Natural killer cell (primary cell): ENCODE data around the gene PNLIPRP3. TPM values are rescaled to one million over a fixed set of nuclear protein-coding genes. Genes with fewer than 3 reads are reported as not detected.

ENCODE experiments used
- ATAC-seq, 3 donors: fragments of 150-1000 bp in 2 of 3; fragments of 200-7000 bp in 1 of 3; cut with Tn5 transposase; 1 replicate in 1 of 3; 2 replicates in 2 of 3; pipeline ENCODE4 v1.10.0; 2021; ENCODE audit warnings: mild to moderate bottlenecking in 2 of 3, moderate library complexity in 2 of 3
- DNase-seq, 2 donors: peaks; one replicate each; pipeline versions ENCODE4 v3.0.0 to v3.0.0-alpha.2; 2013 to 2021; ENCODE audit warnings: mixed read lengths in 1 of 2
- H3K27ac ChIP-seq: one replicate; pipeline ENCODE4 v1.5.1; 2013; ENCODE audit warnings: mild to moderate bottlenecking, low read length
- H3K27me3 ChIP-seq: one replicate; pipeline ENCODE4 v1.6.1; 2013; ENCODE audit warnings: low read length; ENCODE audit not compliant: control insufficient read depth, insufficient read depth
- H3K36me3 ChIP-seq: one replicate; pipeline ENCODE4 v1.6.1; 2013; ENCODE audit warnings: low read length; ENCODE audit not compliant: control insufficient read depth, insufficient read depth
- H3K4me1 ChIP-seq: one replicate; pipeline ENCODE4 v1.6.1; 2013; ENCODE audit warnings: low read length; ENCODE audit not compliant: control insufficient read depth, insufficient read depth
- H3K4me3 ChIP-seq: one replicate; pipeline ENCODE4 v1.5.1; 2013; ENCODE audit warnings: low read length
- H3K9me3 ChIP-seq: one replicate; pipeline ENCODE4 v1.6.1; 2013; ENCODE audit warnings: low read length; ENCODE audit not compliant: control insufficient read depth, insufficient read depth
- H3K27ac Mint-ChIP-seq, 2 donors: one replicate each; pipeline ENCODE4 v1.8.0; 2022; ENCODE audit warnings: mild to moderate bottlenecking in 2 of 2, mixed read lengths in 2 of 2, moderate library complexity in 1 of 2
- H3K27me3 Mint-ChIP-seq, 2 donors: one replicate each; pipeline ENCODE4 v1.8.0; 2022; ENCODE audit warnings: low read depth in 2 of 2, mixed read lengths in 2 of 2
- H3K36me3 Mint-ChIP-seq: one replicate; pipeline ENCODE4 v1.8.0; 2022; ENCODE audit warnings: mixed read lengths
- H3K4me1 Mint-ChIP-seq, 2 donors: one replicate each; pipeline ENCODE4 v1.8.0; 2022; ENCODE audit warnings: mixed read lengths in 2 of 2
- H3K4me3 Mint-ChIP-seq: one replicate; pipeline ENCODE4 v1.8.0; 2022; ENCODE audit warnings: mild to moderate bottlenecking, moderate library complexity, mixed read lengths
- H3K9me3 Mint-ChIP-seq, 2 donors: one replicate each; pipeline ENCODE4 v1.8.0; 2022; ENCODE audit warnings: mixed read lengths in 2 of 2
- WGBS: methylation state at CpG from one replicate; pipeline ENCODE4 v1.1.7; 2013; ENCODE audit warnings: missing lambda C conversion rate; ENCODE audit not compliant: insufficient coverage; 5-methylcytosine and 5-hydroxymethylcytosine counted together
- intact Hi-C: fragments of 100-400 bp; cut with micrococcal nuclease; formaldehyde crosslinking; loops from one replicate; pipeline ENCODE4 v1.14.2; 2022
- total RNA-seq, 4 donors: library from RNA; stranded (reverse); fragments of 120-200 nt in 1 of 4; gene quantifications; one replicate each; pipeline versions ENCODE4 v1.2.3 to v1.2.4, GENCODE V29; 2013 to 2022
- TF ChIP-seq, protein P1 (sequence below): fragments of 200-600 bp; IDR thresholded peaks from one replicate; pipeline ENCODE4 v1.8.0; 2022; ENCODE audit warnings: antibody characterized with exemption

The PNLIPRP3 gene
- total RNA-seq, 3 donors from 2014 or later (not counting 1 experiment from before 2014, with no cell fraction given): not detected

DNA sequence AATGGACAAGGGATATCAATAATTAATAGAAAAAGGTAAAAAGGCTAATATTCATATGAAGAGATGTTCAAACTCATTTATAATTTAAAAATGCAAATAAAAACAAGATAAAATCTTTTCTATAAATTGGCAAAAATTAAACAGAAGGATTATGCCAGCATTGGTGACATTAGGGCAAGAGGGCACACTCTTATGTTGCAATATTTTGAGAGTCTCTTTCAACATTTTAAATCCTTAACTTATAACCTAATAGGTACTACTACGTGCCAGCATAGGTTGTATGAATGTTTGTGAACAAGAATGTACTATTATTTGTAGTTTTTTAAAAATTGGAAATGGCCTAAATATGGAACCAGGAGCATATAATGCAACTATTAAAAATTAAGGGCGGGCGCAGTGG, 24.8 kb upstream of the PNLIPRP3 start:
- no peaks in the 10 kb centered on the region for H3K9me3 ChIP-seq
- no peak overlapping the region for H3K27ac ChIP-seq
- intact Hi-C loops: no loop called here
- H3K4me1 ChIP-seq: no peaks in the 10 kb centered on the region
- Mint-ChIP-seq H3K4me3 (no peak overlapping the region), H3K27ac (no peak overlapping the region), H3K9me3 (peaks cover 2 to 6% of the 10 kb centered on the region in 2 donors), H3K36me3 (no peaks in the 10 kb centered on the region), H3K27me3 (no peaks in the 10 kb centered on the region), H3K4me1 (no peaks in the 10 kb centered on the region)
- H3K36me3 ChIP-seq: no peaks in the 10 kb centered on the region
- H3K4me3 ChIP-seq: no peak overlapping the region
- ATAC-seq (no peak), DNase-seq (no peak)
- 91% methylated on average over 3 of the region's 3 CpGs for WGBS
- no peaks in the 10 kb centered on the region for H3K27me3 ChIP-seq
- TF ChIP-seq, protein P1, sequence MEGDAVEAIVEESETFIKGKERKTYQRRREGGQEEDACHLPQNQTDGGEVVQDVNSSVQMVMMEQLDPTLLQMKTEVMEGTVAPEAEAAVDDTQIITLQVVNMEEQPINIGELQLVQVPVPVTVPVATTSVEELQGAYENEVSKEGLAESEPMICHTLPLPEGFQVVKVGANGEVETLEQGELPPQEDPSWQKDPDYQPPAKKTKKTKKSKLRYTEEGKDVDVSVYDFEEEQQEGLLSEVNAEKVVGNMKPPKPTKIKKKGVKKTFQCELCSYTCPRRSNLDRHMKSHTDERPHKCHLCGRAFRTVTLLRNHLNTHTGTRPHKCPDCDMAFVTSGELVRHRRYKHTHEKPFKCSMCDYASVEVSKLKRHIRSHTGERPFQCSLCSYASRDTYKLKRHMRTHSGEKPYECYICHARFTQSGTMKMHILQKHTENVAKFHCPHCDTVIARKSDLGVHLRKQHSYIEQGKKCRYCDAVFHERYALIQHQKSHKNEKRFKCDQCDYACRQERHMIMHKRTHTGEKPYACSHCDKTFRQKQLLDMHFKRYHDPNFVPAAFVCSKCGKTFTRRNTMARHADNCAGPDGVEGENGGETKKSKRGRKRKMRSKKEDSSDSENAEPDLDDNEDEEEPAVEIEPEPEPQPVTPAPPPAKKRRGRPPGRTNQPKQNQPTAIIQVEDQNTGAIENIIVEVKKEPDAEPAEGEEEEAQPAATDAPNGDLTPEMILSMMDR: no peak

DNA sequence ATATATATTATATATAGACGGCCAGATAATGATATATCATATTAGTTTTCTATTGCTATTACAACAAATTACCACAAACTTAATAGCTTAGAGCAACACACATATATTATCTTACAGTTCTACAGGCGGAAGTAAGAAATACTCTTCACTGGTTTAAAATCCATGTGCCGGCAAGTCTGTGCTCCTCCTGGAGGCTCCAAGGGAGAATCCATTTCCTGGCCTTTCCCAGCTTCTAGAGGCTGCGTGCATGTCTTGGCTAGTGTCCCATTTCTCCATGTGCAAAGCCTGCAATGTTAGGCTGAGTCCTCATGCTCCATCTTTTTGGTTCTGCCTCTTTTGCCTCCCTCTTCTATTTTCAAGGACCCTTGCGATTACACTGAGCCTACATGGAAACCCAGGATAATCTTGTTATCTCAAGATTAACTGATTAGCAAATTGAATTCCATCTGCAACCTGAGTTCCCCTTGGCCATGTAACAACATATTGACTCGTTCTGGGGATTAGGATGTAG, 23.9 kb upstream of the PNLIPRP3 start:
- DNase-seq (no peak), ATAC-seq (no peak)
- no peaks in the 10 kb centered on the region for H3K27me3 ChIP-seq
- Mint-ChIP-seq H3K27ac (no peak overlapping the region), H3K9me3 (peaks cover 2 to 6% of the 10 kb centered on the region in 2 donors), H3K27me3 (no peaks in the 10 kb centered on the region), H3K36me3 (no peaks in the 10 kb centered on the region), H3K4me1 (no peaks in the 10 kb centered on the region), H3K4me3 (no peak overlapping the region)
- no peak overlapping the region for H3K4me3 ChIP-seq
- H3K27ac ChIP-seq: no peak overlapping the region
- intact Hi-C loops: no loop called here
- WGBS: 85% methylated on average over 5 of the region's 6 CpGs
- H3K9me3 ChIP-seq: no peaks in the 10 kb centered on the region
- TF ChIP-seq, protein P1: no peak
- H3K4me1 ChIP-seq: no peaks in the 10 kb centered on the region
- no peaks in the 10 kb centered on the region for H3K36me3 ChIP-seq

DNA sequence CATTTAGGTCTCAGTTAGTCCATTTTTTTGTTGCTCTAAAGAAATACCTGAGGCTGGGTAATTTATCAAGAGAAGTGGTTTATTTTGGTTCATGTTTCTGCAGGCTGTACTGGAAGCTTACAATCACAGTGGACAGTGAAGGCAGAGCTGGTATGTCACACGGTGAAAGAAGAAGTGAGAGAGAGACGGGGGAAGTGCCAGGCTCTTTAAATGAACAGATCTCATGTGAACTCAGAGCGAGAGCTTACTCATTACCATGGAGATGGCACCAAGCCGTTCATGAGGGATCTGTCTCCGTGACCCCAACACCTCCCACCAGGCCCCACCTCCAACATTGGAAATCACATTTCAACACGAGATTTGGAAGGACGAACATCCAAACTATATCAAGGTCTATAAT, 18.9 kb upstream of the PNLIPRP3 start:
- DNase-seq (no peak), ATAC-seq (no peak)
- Mint-ChIP-seq H3K36me3 (no peaks in the 10 kb centered on the region), H3K9me3 (peaks cover 2 to 5% of the 10 kb centered on the region in 2 donors), H3K4me1 (no peaks in the 10 kb centered on the region), H3K27me3 (no peaks in the 10 kb centered on the region), H3K4me3 (no peak overlapping the region), H3K27ac (no peak overlapping the region)
- TF ChIP-seq, protein P1: no peak
- Histone ChIP-seq H3K27me3 (no peaks in the 10 kb centered on the region), H3K27ac (no peak overlapping the region), H3K4me3 (no peak overlapping the region), H3K36me3 (no peaks in the 10 kb centered on the region), H3K9me3 (no peaks in the 10 kb centered on the region), H3K4me1 (no peaks in the 10 kb centered on the region)
- intact Hi-C loops: no loop called here
- WGBS: 35% methylated on average over 5 of the region's 7 CpGs

DNA sequence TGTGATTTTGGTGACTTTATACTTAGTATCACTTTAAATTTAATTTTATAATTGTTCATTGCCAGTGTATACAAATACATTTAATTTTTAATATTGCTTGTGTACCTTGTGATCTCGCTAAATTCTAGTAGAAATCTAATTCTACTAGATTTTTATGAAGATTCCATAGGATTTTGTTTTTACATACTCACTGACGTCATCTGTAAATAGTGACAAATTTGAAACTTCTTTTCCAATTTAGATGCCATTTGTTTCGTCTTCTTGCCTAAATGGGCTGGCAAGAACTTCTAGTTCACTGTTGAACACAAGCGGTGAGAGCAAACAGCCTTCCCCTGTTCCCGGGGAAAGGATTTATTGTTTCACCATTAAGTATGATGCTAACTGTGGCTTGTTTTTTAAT, 17.3 kb upstream of the PNLIPRP3 start:
- WGBS: 76% methylated on average over 4 of the region's 5 CpGs
- Histone ChIP-seq H3K9me3 (no peaks in the 10 kb centered on the region), H3K4me3 (no peak overlapping the region), H3K36me3 (no peaks in the 10 kb centered on the region), H3K27me3 (no peaks in the 10 kb centered on the region), H3K4me1 (no peaks in the 10 kb centered on the region), H3K27ac (no peak overlapping the region)
- no peak for ATAC-seq
- peaks cover 2 to 3% of the 10 kb centered on the region in 2 donors for H3K9me3 Mint-ChIP-seq
- TF ChIP-seq, protein P1: no peak
- no peak for DNase-seq
- H3K27me3 Mint-ChIP-seq: no peaks in the 10 kb centered on the region
- no peaks in the 10 kb centered on the region for H3K4me1 Mint-ChIP-seq
- no peak overlapping the region for H3K4me3 Mint-ChIP-seq
- H3K36me3 Mint-ChIP-seq: no peaks in the 10 kb centered on the region
- intact Hi-C loops: no loop called here
- no peak overlapping the region for H3K27ac Mint-ChIP-seq
